GM18520 (cell line): ENCODE data around the gene ZCCHC8.
"Not testable (repeated sequence)": the region's sequence is repeated elsewhere in the genome, so short reads cannot be mapped to it uniquely, and the experiment has no call there.

Source experiments
- ATAC-seq: cut with Tn5 transposase; IDR thresholded peaks from one replicate; pipeline ENCODE4 v1.9.1; 2021; ENCODE audit not compliant: unreplicated experiment

Gene ZCCHC8

GRCh38 chr12:122473543-122474323 is 27.0 kb downstream of the ZCCHC8 start:
- no peak for ATAC-seq

- no peak for ATAC-seq
Observed at GRCh38 chr12:122471324-122472226, 29.2 kb downstream of the ZCCHC8 start.

GRCh38 chr12:122470576-122470975 is 30.2 kb downstream of the ZCCHC8 start:
- not testable (repeated sequence) for ATAC-seq

GRCh38 chr12:122469856-122470255 is 30.9 kb downstream of the ZCCHC8 start:
- not testable (repeated sequence) for ATAC-seq

GRCh38 chr12:122467983-122468382 is 32.7 kb downstream of the ZCCHC8 start:
- no peak for ATAC-seq

- not testable (repeated sequence) for ATAC-seq
Observed at GRCh38 chr12:122464317-122465042, 36.3 kb downstream of the ZCCHC8 start.

GRCh38 chr12:122460641-122461040 is 40.1 kb downstream of the ZCCHC8 start:
- no peak for ATAC-seq

GRCh38 chr12:122460061-122460460 is 40.7 kb downstream of the ZCCHC8 start:
- no peak for ATAC-seq

GRCh38 chr12:122459211-122459610 is 41.5 kb downstream of the ZCCHC8 start:
- no peak for ATAC-seq

GRCh38 chr12:122458105-122459035 is 42.4 kb downstream of the ZCCHC8 start:
- no peak for ATAC-seq

GRCh38 chr12:122457627-122458026 is 43.1 kb downstream of the ZCCHC8 start:
- ATAC-seq: no peak

- ATAC-seq: no peak
Observed at GRCh38 chr12:122454739-122455138, 46.0 kb downstream of the ZCCHC8 start.

GRCh38 chr12:122454250-122454721 is 46.4 kb downstream of the ZCCHC8 start:
- ATAC-seq: no peak

- no peak for ATAC-seq
Observed at GRCh38 chr12:122452701-122453285, 47.9 kb downstream of the ZCCHC8 start.

GRCh38 chr12:122449317-122449716 is 51.4 kb downstream of the ZCCHC8 start:
- no peak for ATAC-seq

GRCh38 chr12:122447825-122448224 is 52.9 kb downstream of the ZCCHC8 start:
- ATAC-seq: not testable (repeated sequence)

- ATAC-seq: not testable (repeated sequence)
Observed at GRCh38 chr12:122446390-122446789, 54.3 kb downstream of the ZCCHC8 start.

- ATAC-seq: not testable (repeated sequence)
Observed at GRCh38 chr12:122444071-122444470, 56.7 kb downstream of the ZCCHC8 start.

- ATAC-seq: not testable (repeated sequence)
Observed at GRCh38 chr12:122438822-122439221, 61.9 kb downstream of the ZCCHC8 start.
